GM12891 (cell line): ENCODE data around the gene MS4A2.

Source experiments
- POLR2AphosphoS5 ChIP-seq: IDR thresholded peaks from 2 replicates; pipeline ENCODE4 v1.6.1; 2011; ENCODE audit warnings: low read depth, low read length, control low read depth
- POU2F2 ChIP-seq: IDR thresholded peaks from 2 replicates; pipeline ENCODE4 v1.6.1; 2011; ENCODE audit warnings: low read depth, mild to moderate bottlenecking, control low read depth, low read length, moderate library complexity

DNA sequence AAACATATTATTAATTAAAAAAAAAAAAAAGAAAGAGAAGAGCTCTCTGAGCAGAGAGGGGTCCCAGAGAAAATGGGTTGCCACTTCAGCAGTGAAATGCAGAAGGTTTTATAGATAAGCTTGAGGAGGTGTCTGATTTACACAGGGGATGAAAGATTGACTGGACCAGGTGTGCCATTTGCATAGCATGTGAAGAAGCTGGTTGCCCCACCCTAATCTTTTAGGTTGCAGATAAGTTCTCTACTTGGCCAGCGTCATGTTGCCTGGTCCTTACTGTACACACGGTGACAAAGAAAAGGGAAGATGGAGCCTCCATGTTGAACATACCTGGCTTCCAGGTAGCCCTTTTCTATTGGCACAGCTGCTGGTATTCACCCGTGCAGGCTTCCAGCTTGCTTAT is 41.4 kb downstream of the MS4A2 start:
- no peak for TF ChIP-seq POLR2AphosphoS5
- no peak for TF ChIP-seq POU2F2
